Activated naive CD8-positive, alpha-beta T cell treated with anti-CD3 and anti-CD28 coated beads, Interleukin-2, amount 50 U/mL, for 24 hours (primary cell): ENCODE results near the gene GPR68.
"Not testable (repeated sequence)": the region's sequence is repeated elsewhere in the genome, so short reads cannot be mapped to it uniquely, and the experiment has no call there.

Source experiments
- ATAC-seq: fragments of 150-1000 bp; cut with Tn5 transposase; one replicate; pipeline ENCODE4 v1.10.0; 2021
- DNase-seq: peaks from one replicate; pipeline ENCODE4 v3.0.0; 2021
- H3K27ac Mint-ChIP-seq: one replicate; pipeline ENCODE4 v1.8.0; 2021; ENCODE audit warnings: mild to moderate bottlenecking, mixed read lengths
- H3K27me3 Mint-ChIP-seq: one replicate; pipeline ENCODE4 v1.8.0; 2021; ENCODE audit warnings: mixed read lengths
- H3K36me3 Mint-ChIP-seq: one replicate; pipeline ENCODE4 v1.8.0; 2021; ENCODE audit warnings: low read depth, mixed read lengths
- H3K4me1 Mint-ChIP-seq: one replicate; pipeline ENCODE4 v1.8.0; 2021; ENCODE audit warnings: mixed read lengths
- H3K4me3 Mint-ChIP-seq: one replicate; pipeline ENCODE4 v1.8.0; 2021; ENCODE audit warnings: mild to moderate bottlenecking, moderate library complexity, mixed read lengths
- H3K9me3 Mint-ChIP-seq: one replicate; pipeline ENCODE4 v1.8.0; 2021; ENCODE audit warnings: mixed read lengths

Gene GPR68

DNA sequence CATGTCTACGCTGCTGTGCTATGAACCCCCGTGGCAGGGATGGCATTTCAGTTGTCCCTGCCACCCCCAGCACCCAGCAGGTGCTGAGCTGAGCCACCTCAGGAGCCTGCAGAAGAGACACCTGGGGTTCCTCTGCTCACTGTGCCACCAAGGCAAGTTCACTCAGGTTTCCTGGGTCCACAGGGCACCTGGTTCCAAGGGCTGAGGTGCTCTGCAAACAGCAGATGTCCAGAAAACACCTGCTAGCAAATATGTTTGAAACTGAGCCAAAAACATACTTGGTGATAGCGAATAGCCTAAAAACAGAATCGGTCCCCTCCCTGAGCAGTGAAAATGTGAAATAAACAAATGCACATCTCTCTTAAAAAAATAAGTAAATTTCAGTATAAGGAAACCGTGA is 35.6 kb upstream of the GPR68 start:
- Mint-ChIP-seq H3K27ac (no peak overlapping the region), H3K4me3 (no peak overlapping the region), H3K36me3 (peaks cover 54% of the 10 kb centered on the region), H3K9me3 (no peaks in the 10 kb centered on the region), H3K27me3 (no peaks in the 10 kb centered on the region), H3K4me1 (peaks cover 16% of the 10 kb centered on the region)
- DNase-seq (no peak), ATAC-seq (no peak)

GRCh38 chr14:91279354-91279753 is 34.9 kb upstream of the GPR68 start:
- no peak overlapping the region for H3K4me3 Mint-ChIP-seq
- ATAC-seq: no peak
- no peak for DNase-seq
- H3K4me1 Mint-ChIP-seq: peaks cover 12% of the 10 kb centered on the region
- peaks cover 52% of the 10 kb centered on the region for H3K36me3 Mint-ChIP-seq
- H3K27me3 Mint-ChIP-seq: no peaks in the 10 kb centered on the region
- no peak overlapping the region for H3K27ac Mint-ChIP-seq
- H3K9me3 Mint-ChIP-seq: no peaks in the 10 kb centered on the region

GRCh38 chr14:91278383-91278715 is 33.8 kb upstream of the GPR68 start:
- H3K9me3 Mint-ChIP-seq: no peaks in the 10 kb centered on the region

DNA sequence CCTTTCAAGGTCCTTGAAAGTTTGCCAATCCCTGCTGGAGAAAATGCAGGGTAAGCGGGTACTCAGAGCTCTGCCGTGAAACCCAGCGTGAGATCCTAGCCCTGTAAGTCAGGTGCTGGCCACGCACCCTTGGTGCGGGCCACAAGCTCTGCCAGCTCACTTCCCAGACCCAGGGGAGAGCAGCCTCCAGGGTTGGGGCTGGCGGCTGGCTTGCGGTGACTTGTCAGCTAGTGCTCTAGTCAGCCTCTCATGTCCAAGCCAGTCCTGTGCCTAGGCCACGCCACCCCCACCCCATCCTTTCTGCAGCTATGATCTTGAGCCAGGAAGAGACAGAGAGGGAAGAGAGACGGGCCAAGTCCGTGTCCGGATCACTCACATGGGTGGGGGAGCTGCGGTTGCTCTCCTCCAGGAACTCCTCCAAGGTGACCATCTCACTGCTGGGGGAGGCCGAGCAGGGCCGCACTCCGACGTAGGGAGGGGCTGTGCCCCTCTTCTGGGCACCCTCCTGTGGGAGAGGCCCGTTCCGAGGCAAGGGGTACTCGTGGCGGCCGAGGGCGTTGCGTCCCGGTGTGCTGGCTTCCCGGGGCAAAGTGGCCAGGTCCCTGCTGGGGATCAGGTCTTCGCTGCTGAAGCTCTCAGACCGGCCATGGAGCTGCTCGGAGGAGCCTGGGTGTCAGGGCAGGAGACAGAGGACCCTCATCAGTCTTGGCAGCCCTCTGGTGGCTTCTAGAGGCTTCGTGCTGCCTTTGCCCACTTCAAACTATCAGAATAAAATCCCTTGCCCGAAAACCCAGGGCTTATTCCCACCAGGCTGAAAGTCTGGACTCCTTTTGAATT is 33.3 kb upstream of the GPR68 start:
- no peak for DNase-seq
- peaks cover 36% of the 10 kb centered on the region for H3K36me3 Mint-ChIP-seq

More at GRCh38 chr14:91278383-91278715, 33.8 kb upstream of the GPR68 start:
- Mint-ChIP-seq H3K27me3 (no peaks in the 10 kb centered on the region), H3K4me1 (peaks cover 8% of the 10 kb centered on the region), H3K27ac (peak overlapping the region; percentile 31), H3K4me3 (no peak overlapping the region), H3K36me3 (peaks cover 42% of the 10 kb centered on the region)
- DNase-seq (no peak), ATAC-seq (no peak)

DNA sequence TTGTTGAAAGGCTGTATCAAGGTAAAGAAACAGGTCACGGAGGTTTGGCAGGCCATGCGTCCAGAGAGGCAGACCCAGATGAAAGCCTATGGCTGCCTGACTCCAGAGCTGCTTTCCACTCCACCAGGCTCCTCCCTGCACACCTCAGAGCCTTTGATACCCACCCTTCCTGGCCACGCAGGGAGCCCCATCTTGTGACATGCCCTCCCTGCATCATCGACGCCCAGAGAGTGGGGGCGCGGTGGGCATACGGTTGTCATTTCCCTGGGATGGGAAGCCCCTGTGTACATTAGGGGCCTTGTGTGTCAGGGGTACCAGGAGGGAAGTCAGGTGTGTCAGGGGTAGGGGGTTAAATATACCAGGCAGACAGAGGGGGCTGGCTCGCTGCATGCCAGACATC is 30.3 kb upstream of the GPR68 start:
- H3K27me3 Mint-ChIP-seq: no peaks in the 10 kb centered on the region
- H3K4me1 Mint-ChIP-seq: peaks cover 4% of the 10 kb centered on the region
- no peak for ATAC-seq
- no peak overlapping the region for H3K4me3 Mint-ChIP-seq
- H3K27ac Mint-ChIP-seq: peak overlapping the region; percentile 37
- H3K36me3 Mint-ChIP-seq: peaks cover 29% of the 10 kb centered on the region
- no peak for DNase-seq
- H3K9me3 Mint-ChIP-seq: no peaks in the 10 kb centered on the region

More for the DNA sequence above, 33.3 kb upstream of the GPR68 start:
- ATAC-seq: no peak
- Mint-ChIP-seq H3K4me3 (no peak overlapping the region), H3K27ac (no peak overlapping the region), H3K4me1 (peaks cover 4% of the 10 kb centered on the region), H3K9me3 (no peaks in the 10 kb centered on the region), H3K27me3 (no peaks in the 10 kb centered on the region)

DNA sequence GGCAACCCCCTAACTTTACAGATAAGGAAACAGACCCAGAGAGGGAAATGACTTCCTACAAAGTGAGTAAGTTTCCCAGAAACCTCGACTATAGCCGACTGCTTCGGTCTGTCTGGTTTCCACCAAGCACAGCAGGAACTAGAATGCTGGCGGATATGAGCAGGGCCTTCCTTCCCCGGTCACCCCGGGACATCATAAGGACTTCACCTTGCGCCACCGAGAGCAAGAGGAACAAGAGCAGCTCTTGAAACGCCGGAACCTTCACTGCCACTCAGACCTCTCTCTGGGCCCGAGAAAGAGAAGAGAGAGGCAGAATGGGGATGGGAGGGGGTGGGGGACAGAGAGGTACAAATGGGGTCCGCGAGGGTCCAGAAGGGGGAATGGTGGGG is 29.4 kb upstream of the GPR68 start:
- H3K27ac Mint-ChIP-seq: no peak overlapping the region
- no peaks in the 10 kb centered on the region for H3K27me3 Mint-ChIP-seq
- ATAC-seq: no peak
- no peaks in the 10 kb centered on the region for H3K9me3 Mint-ChIP-seq
- peaks cover 4% of the 10 kb centered on the region for H3K4me1 Mint-ChIP-seq
- no peak overlapping the region for H3K4me3 Mint-ChIP-seq
- H3K36me3 Mint-ChIP-seq: peaks cover 29% of the 10 kb centered on the region
- no peak for DNase-seq

- no peak for DNase-seq
- no peaks in the 10 kb centered on the region for H3K9me3 Mint-ChIP-seq
- H3K4me1 Mint-ChIP-seq: peaks cover 4% of the 10 kb centered on the region
- no peaks in the 10 kb centered on the region for H3K27me3 Mint-ChIP-seq
- no peak for ATAC-seq
- peaks cover 29% of the 10 kb centered on the region for H3K36me3 Mint-ChIP-seq
- H3K4me3 Mint-ChIP-seq: no peak overlapping the region
- no peak overlapping the region for H3K27ac Mint-ChIP-seq
These were observed 28.9 kb upstream of the GPR68 start for GRCh38 chr14:91273273-91273884.

DNA sequence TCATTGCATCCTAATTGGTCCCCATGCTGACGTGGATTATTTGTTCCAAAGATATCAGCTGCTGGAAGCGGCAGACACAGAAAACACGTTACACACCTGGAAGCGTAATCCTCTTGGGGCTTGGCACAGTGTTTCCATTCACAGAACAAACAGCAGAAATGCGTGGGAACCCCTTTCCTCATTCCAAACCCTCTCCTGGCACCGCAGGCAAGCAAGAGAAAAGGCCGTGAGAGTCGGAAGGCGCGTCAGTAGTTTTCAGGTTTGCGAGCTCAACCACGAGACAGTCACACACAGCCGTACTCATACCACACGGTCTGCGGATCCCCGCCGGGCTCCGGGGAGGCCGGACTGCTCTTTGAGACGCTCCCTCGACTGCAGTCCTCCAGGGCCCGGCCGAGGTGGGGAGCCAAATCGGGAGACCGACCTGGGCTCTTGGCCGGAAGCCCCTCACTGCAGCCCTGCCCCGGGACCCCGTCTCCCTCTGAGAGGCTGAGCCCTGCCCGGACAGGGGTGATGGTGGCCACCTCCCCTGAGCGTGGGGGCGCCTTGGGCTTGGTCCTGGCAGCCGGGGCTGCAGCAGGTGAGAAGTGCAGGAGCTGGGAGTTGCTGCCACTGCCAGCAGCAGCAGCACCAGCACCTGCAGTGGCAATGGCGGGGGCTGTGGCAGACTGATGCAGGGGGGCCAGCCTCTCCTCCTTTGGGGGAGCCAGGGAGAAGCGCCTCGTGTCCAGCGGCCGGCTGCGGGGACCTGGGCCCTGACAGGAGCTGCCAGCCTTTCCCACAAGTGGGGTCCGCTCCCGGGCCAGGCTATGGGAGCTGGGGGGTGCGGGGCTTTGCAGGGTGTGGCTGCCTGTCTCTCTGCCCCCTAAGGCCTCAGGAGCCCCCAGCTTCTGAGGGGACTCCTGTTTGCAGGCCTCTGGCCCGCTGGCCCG is 28.1 kb upstream of the GPR68 start:
- H3K27me3 Mint-ChIP-seq: no peaks in the 10 kb centered on the region
- DNase-seq (no peak), ATAC-seq (peak; percentile 15)
- no peaks in the 10 kb centered on the region for H3K9me3 Mint-ChIP-seq
- no peak overlapping the region for H3K4me3 Mint-ChIP-seq
- H3K27ac Mint-ChIP-seq: peak overlapping the region; percentile 40
- peaks cover 29% of the 10 kb centered on the region for H3K36me3 Mint-ChIP-seq
- peaks cover 4% of the 10 kb centered on the region for H3K4me1 Mint-ChIP-seq

GRCh38 chr14:91271639-91272038 is 27.1 kb upstream of the GPR68 start:
- Mint-ChIP-seq H3K4me3 (no peak overlapping the region), H3K27ac (no peak overlapping the region), H3K4me1 (peaks cover 12% of the 10 kb centered on the region), H3K27me3 (no peaks in the 10 kb centered on the region), H3K36me3 (peaks cover 22% of the 10 kb centered on the region), H3K9me3 (no peaks in the 10 kb centered on the region)
- DNase-seq: no peak
- ATAC-seq: no peak

GRCh38 chr14:91270619-91271018 is 26.1 kb upstream of the GPR68 start:
- no peak overlapping the region for H3K4me3 Mint-ChIP-seq
- no peaks in the 10 kb centered on the region for H3K9me3 Mint-ChIP-seq
- DNase-seq: no peak
- no peak overlapping the region for H3K27ac Mint-ChIP-seq
- H3K27me3 Mint-ChIP-seq: no peaks in the 10 kb centered on the region
- peaks cover 13% of the 10 kb centered on the region for H3K4me1 Mint-ChIP-seq
- peaks cover 15% of the 10 kb centered on the region for H3K36me3 Mint-ChIP-seq
- ATAC-seq: no peak

GRCh38 chr14:91270188-91270587 is 25.7 kb upstream of the GPR68 start:
- Mint-ChIP-seq H3K4me1 (peaks cover 17% of the 10 kb centered on the region), H3K27me3 (no peaks in the 10 kb centered on the region), H3K27ac (no peak overlapping the region), H3K36me3 (peaks cover 14% of the 10 kb centered on the region), H3K9me3 (no peaks in the 10 kb centered on the region), H3K4me3 (no peak overlapping the region)
- DNase-seq (no peak), ATAC-seq (no peak)

GRCh38 chr14:91269076-91269991 is 24.8 kb upstream of the GPR68 start:
- ATAC-seq (no peak), DNase-seq (no peak)
- no peaks in the 10 kb centered on the region for H3K27me3 Mint-ChIP-seq
- H3K36me3 Mint-ChIP-seq: peaks cover 9% of the 10 kb centered on the region
- H3K4me1 Mint-ChIP-seq: peaks cover 22% of the 10 kb centered on the region
- H3K27ac Mint-ChIP-seq: no peak overlapping the region
- H3K9me3 Mint-ChIP-seq: no peaks in the 10 kb centered on the region
- no peak overlapping the region for H3K4me3 Mint-ChIP-seq

DNA sequence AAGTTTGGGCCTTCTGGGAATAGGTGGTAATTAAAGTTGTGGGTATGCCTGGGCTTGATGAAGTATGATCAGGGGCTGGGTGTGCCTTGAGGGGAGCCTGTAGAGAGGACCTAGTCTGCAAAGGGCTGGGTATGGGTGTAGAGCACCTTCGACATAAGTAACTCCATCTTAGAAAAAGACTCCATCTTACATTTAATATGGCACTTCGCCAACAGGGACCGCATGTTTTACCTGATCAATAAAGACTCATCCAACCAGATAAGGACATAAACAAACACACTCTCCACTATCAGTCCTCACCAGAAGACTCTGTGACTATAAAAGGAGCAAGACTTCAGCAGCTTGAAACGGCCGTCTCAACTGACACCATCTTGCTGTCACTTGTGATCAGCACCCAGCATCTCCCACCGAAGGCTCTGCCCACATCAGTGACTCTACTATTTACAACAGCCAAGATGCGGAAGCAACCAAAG is 23.5 kb upstream of the GPR68 start:
- no peak for DNase-seq
- H3K4me3 Mint-ChIP-seq: no peak overlapping the region
- H3K27me3 Mint-ChIP-seq: peaks cover 4% of the 10 kb centered on the region
- peaks cover 35% of the 10 kb centered on the region for H3K4me1 Mint-ChIP-seq
- H3K27ac Mint-ChIP-seq: peak overlapping the region; percentile 1
- H3K36me3 Mint-ChIP-seq: peaks cover 9% of the 10 kb centered on the region
- ATAC-seq: no peak
- no peaks in the 10 kb centered on the region for H3K9me3 Mint-ChIP-seq

- not testable (repeated sequence) for H3K4me3 Mint-ChIP-seq, H3K27me3 Mint-ChIP-seq, DNase-seq, ATAC-seq, H3K9me3 Mint-ChIP-seq, H3K36me3 Mint-ChIP-seq, H3K27ac Mint-ChIP-seq
- peaks cover 48% of the 10 kb centered on the region for H3K4me1 Mint-ChIP-seq
These were observed 21.8 kb upstream of the GPR68 start for GRCh38 chr14:91266276-91266675.
